H9 (cell line): ENCODE data around the gene ZNF341. TPM values are rescaled to one million over a fixed set of nuclear protein-coding genes. Genes with fewer than 3 reads are reported as not detected.

ENCODE experiments used
- DNase-seq: peaks from one replicate; pipeline ENCODE4 v3.0.0-alpha.2; 2017
- H2AFZ ChIP-seq: one replicate; pipeline ENCODE4 v1.6.1; 2013; ENCODE audit warnings: mild to moderate bottlenecking, low read length, control low read depth, moderate library complexity
- H2AK5ac ChIP-seq: 2 replicates; pipeline ENCODE4 v1.6.1; 2013; ENCODE audit warnings: low read length, control low read depth, mixed read lengths; ENCODE audit not compliant: insufficient read length
- H2BK120ac ChIP-seq: one replicate; pipeline ENCODE4 v1.6.1; 2013; ENCODE audit warnings: low read depth, mild to moderate bottlenecking, low read length, control low read depth, inconsistent platforms; ENCODE audit not compliant: poor library complexity, severe bottlenecking
- H2BK12ac ChIP-seq: 2 replicates; pipeline ENCODE4 v1.6.1; 2013; ENCODE audit warnings: low read length, control low read depth, mixed read lengths, low read depth; ENCODE audit not compliant: insufficient read length
- H2BK15ac ChIP-seq: 2 replicates; pipeline ENCODE4 v1.6.1; 2013; ENCODE audit warnings: low read depth, low read length, control low read depth
- H2BK20ac ChIP-seq: one replicate; pipeline ENCODE4 v1.6.1; 2013; ENCODE audit warnings: low read depth, mild to moderate bottlenecking, low read length, control low read depth, inconsistent platforms; ENCODE audit not compliant: poor library complexity, severe bottlenecking
- H2BK5ac ChIP-seq: 2 replicates; pipeline ENCODE4 v1.6.1; 2013; ENCODE audit warnings: low read length, control low read depth, mixed read lengths; ENCODE audit not compliant: insufficient read length
- H3K14ac ChIP-seq: 2 replicates; pipeline ENCODE4 v1.6.1; 2013; ENCODE audit warnings: low read length, control low read depth; ENCODE audit not compliant: insufficient read depth
- H3K18ac ChIP-seq: 2 replicates; pipeline ENCODE4 v1.6.1; 2013; ENCODE audit warnings: low read depth, mild to moderate bottlenecking, mixed read lengths, low read length, control low read depth; ENCODE audit not compliant: insufficient read length
- H3K23ac ChIP-seq: 2 replicates; pipeline ENCODE4 v1.6.1; 2013; ENCODE audit warnings: low read length, control low read depth, mixed read lengths, low read depth; ENCODE audit not compliant: insufficient read length
- H3K23me2 ChIP-seq: 2 replicates; pipeline ENCODE4 v1.6.1; 2013; ENCODE audit warnings: low read depth, mild to moderate bottlenecking, mixed read lengths, low read length, control low read depth; ENCODE audit not compliant: insufficient read length, poor library complexity, severe bottlenecking
- H3K27ac ChIP-seq: 2 replicates; pipeline ENCODE4 v1.5.1; 2013; ENCODE audit warnings: low read length, control low read depth, mixed read lengths, low read depth; ENCODE audit not compliant: insufficient read length
- H3K27me3 ChIP-seq: 2 replicates; pipeline ENCODE4 v1.6.1; 2013; ENCODE audit warnings: low read length, control low read depth, inconsistent platforms; ENCODE audit not compliant: insufficient read depth
- H3K4ac ChIP-seq: 2 replicates; pipeline ENCODE4 v1.6.1; 2013; ENCODE audit warnings: low read depth, mild to moderate bottlenecking, control low read depth, inconsistent platforms, low read length, moderate library complexity
- H3K4me1 ChIP-seq: 2 replicates; pipeline ENCODE4 v1.6.1; 2013; ENCODE audit warnings: low read length, control low read depth, inconsistent platforms; ENCODE audit not compliant: insufficient read depth
- H3K4me2 ChIP-seq: 2 replicates; pipeline ENCODE4 v1.6.1; 2013; ENCODE audit warnings: low read length, control low read depth, mixed read lengths; ENCODE audit not compliant: insufficient read length, insufficient read depth
- H3K56ac ChIP-seq: 2 replicates; pipeline ENCODE4 v1.6.1; 2013; ENCODE audit warnings: low read depth, mild to moderate bottlenecking, mixed read lengths, low read length, control low read depth; ENCODE audit not compliant: insufficient read length
- H3K79me1 ChIP-seq: 2 replicates; pipeline ENCODE4 v1.6.1; 2013; ENCODE audit warnings: low read depth, mild to moderate bottlenecking, moderate library complexity, low read length, control low read depth, inconsistent platforms; ENCODE audit not compliant: insufficient read depth, poor library complexity, severe bottlenecking
- H3K79me2 ChIP-seq: 2 replicates; pipeline ENCODE4 v1.6.1; 2013; ENCODE audit warnings: low read length, control low read depth, inconsistent platforms; ENCODE audit not compliant: insufficient read depth
- H3K9ac ChIP-seq: 2 replicates; pipeline ENCODE4 v1.6.1; 2013; ENCODE audit warnings: low read length, control low read depth, mixed read lengths; ENCODE audit not compliant: insufficient read length; ENCODE audit errors: extremely low read depth
- H3K9me3 ChIP-seq: one replicate; pipeline ENCODE4 v1.6.1; 2013; ENCODE audit warnings: low read depth, low read length, inconsistent platforms; ENCODE audit not compliant: control insufficient read depth
- H3T11ph ChIP-seq: one replicate; pipeline ENCODE4 v1.6.1; 2013; ENCODE audit warnings: mild to moderate bottlenecking, low read length, control low read depth, inconsistent platforms
- H4K20me1 ChIP-seq: one replicate; pipeline ENCODE4 v1.6.1; 2013; ENCODE audit not compliant: control insufficient read depth, insufficient read length, insufficient read depth
- H4K5ac ChIP-seq: 2 replicates; pipeline ENCODE4 v1.6.1; 2013; ENCODE audit warnings: low read depth, mild to moderate bottlenecking, mixed read lengths, low read length, control low read depth; ENCODE audit not compliant: insufficient read length
- H4K8ac ChIP-seq: replicated peaks from 2 replicates; pipeline ENCODE4 v1.6.1; 2013; ENCODE audit warnings: low read length, control low read depth, mixed read lengths, low read depth; ENCODE audit not compliant: insufficient read length
- H4K91ac ChIP-seq: 2 replicates; pipeline ENCODE4 v1.6.1; 2013; ENCODE audit warnings: low read depth, mild to moderate bottlenecking, moderate library complexity, mixed read lengths, low read length, control low read depth; ENCODE audit not compliant: insufficient read length
- H3K27ac Mint-ChIP-seq, 3 experiments: 2 replicates in 2 of 3; 3 replicates in 1 of 3; pipeline ENCODE4 v1.8.0; 2020 to 2021; ENCODE audit warnings: mixed read lengths in 3 of 3, mild to moderate bottlenecking in 1 of 3, moderate library complexity in 1 of 3
- H3K27me3 Mint-ChIP-seq: 2 replicates; pipeline ENCODE4 v1.8.0; 2021; ENCODE audit warnings: low read depth, mild to moderate bottlenecking, moderate library complexity, mixed read lengths
- H3K36me3 Mint-ChIP-seq, 3 experiments: 2 replicates in 2 of 3; 3 replicates in 1 of 3; pipeline ENCODE4 v1.8.0; 2020 to 2021; ENCODE audit warnings: low read depth in 3 of 3, mixed read lengths in 3 of 3; ENCODE audit not compliant: insufficient read depth in 1 of 3
- H3K4me1 Mint-ChIP-seq, 2 experiments: 2 replicates each; pipeline ENCODE4 v1.8.0; 2020; ENCODE audit warnings: mixed read lengths in 2 of 2
- H3K4me3 Mint-ChIP-seq, 2 experiments: 2 replicates in 1 of 2; 3 replicates in 1 of 2; pipeline ENCODE4 v1.8.0; 2020 to 2021; ENCODE audit warnings: mild to moderate bottlenecking in 2 of 2, mixed read lengths in 2 of 2, moderate library complexity in 1 of 2
- H3K9me3 Mint-ChIP-seq, 2 experiments: 2 replicates in 1 of 2; 3 replicates in 1 of 2; pipeline ENCODE4 v1.8.0; 2020; ENCODE audit warnings: mild to moderate bottlenecking in 2 of 2, mixed read lengths in 2 of 2, moderate library complexity in 1 of 2
- CTCF ChIP-seq: fragments of 200-600 bp; sonication (generic); conservative IDR thresholded peaks from 3 replicates; pipeline ENCODE4 v1.8.0; 2021; ENCODE audit warnings: antibody characterized with exemption, mild to moderate bottlenecking
- WGBS: extraction: QIAGEN DNeasy Blood & Tissue Kit; methylation state at CpG from one replicate; pipeline ENCODE4 v1.1.7; 2013; ENCODE audit warnings: missing lambda C conversion rate, low lambda C conversion rate, mixed read lengths; ENCODE audit not compliant: insufficient read length; ENCODE audit errors: extremely low coverage; 5-methylcytosine and 5-hydroxymethylcytosine counted together
- total RNA-seq: library from RNA; stranded (reverse); gene quantifications from 2 replicates; pipeline ENCODE4 v1.2.1, GENCODE V29; 2021

Gene ZNF341
- total RNA-seq, 1 experiment from 2014 or later = 5.2 TPM

- no peak overlapping the region for H3K23ac ChIP-seq
- no peak overlapping the region for H2BK20ac ChIP-seq
- H3K9me3 ChIP-seq = no peaks in the 10 kb centered on the region
- WGBS = no CpG with 5 or more reads among the region's 13 CpGs
- no peak overlapping the region for H4K91ac ChIP-seq
- H3K27me3 ChIP-seq = no peaks in the 10 kb centered on the region
- Mint-ChIP-seq H3K9me3 (0 out of 5 replicates have a peak, but pooled peaks cover 0 to 2% of the 10 kb centered on the region in 2 experiments), H3K4me3 (no peak overlapping the region), H3K4me1 (no peaks in the 10 kb centered on the region; a peak in 1 of 4 replicates), H3K36me3 (peaks cover 13 to 39% (median 14%) of the 10 kb centered on the region in 3 experiments), H3K27ac (peak overlapping the region in 1 of 3 experiments; percentile 62; a peak in 1 of 7 replicates), H3K27me3 (no peaks in the 10 kb centered on the region)
- H3T11ph ChIP-seq = no peak overlapping the region
- no peak overlapping the region for H2AFZ ChIP-seq
- H4K8ac ChIP-seq = no peak overlapping the region
- H3K79me1 ChIP-seq = no peaks in the 10 kb centered on the region
- no peak overlapping the region for H2BK12ac ChIP-seq
- H4K5ac ChIP-seq = no peak overlapping the region
- H2BK15ac ChIP-seq = no peak overlapping the region
- H3K4me2 ChIP-seq = no peak overlapping the region
- no peak for TF ChIP-seq CTCF
- no peaks in the 10 kb centered on the region for H3K23me2 ChIP-seq
- no peak overlapping the region for H3K56ac ChIP-seq
- no peak overlapping the region for H2BK5ac ChIP-seq
- peaks cover 2% of the 10 kb centered on the region for H4K20me1 ChIP-seq
- no peak overlapping the region for H3K9ac ChIP-seq
- H3K79me2 ChIP-seq = no peaks in the 10 kb centered on the region
- no peak overlapping the region for H3K27ac ChIP-seq
- no peak overlapping the region for H2BK120ac ChIP-seq
- no peak for DNase-seq
- no peak overlapping the region for H3K4ac ChIP-seq
- no peak overlapping the region for H3K14ac ChIP-seq
- H2AK5ac ChIP-seq = no peak overlapping the region
- H3K18ac ChIP-seq = no peak overlapping the region
- H3K4me1 ChIP-seq = no peaks in the 10 kb centered on the region
Measured at GRCh38 chr20:33761698-33762250, 30.0 kb downstream of the ZNF341 start.
